A204.1 (cell line): ENCODE data around the gene RPP21.

Experiments
- FAIRE-seq: peaks from 2 replicates; lab custom pipeline; 2012; peaks lifted over from hg19 to GRCh38; lab: Jason Lieb, UNC

RPP21 gene

DNA sequence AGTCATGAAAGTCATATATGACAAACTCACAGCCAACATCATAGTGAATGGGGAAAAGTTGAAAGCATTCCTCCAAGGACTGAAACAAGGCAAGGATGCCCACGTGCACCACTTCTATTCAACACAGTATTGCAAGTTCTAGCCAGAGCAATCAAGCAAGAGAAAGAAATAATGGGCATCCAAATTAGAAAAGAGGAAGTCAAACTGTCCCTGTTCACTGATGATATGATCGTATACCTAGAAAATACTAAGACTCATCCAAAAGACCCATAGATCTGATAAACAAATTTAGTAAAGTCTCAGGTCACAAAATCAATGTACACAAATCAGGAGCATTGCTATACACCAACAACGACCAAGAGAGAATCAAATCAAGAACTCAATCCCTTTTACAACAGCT is 41.2 kb downstream of the RPP21 start:
- FAIRE-seq = no peak

DNA sequence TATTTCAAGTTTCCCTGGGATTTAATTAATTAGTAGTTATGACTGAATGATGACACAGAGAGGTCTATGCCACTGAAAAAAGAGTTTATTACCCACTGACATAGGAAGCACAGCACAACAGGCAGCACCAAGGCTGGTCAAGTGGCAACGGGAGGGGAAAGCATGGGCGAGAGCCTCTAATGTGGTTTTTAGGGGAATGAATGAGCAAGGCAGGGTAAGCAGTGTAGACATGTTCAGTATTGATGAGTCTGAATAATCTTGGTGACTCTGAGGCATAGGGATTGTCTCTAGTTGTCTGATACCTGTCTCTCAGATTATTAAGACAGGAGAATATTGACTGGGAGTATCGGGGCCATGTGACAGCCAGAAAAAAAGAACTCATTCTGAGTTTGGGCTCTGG is 46.3 kb downstream of the RPP21 start:
- FAIRE-seq = no peak

GRCh38 chr6:30394139-30394538 is 49.2 kb downstream of the RPP21 start:
- no peak for FAIRE-seq
